ENCODE results near the gene PUM1.

PUM1 gene

DNA sequence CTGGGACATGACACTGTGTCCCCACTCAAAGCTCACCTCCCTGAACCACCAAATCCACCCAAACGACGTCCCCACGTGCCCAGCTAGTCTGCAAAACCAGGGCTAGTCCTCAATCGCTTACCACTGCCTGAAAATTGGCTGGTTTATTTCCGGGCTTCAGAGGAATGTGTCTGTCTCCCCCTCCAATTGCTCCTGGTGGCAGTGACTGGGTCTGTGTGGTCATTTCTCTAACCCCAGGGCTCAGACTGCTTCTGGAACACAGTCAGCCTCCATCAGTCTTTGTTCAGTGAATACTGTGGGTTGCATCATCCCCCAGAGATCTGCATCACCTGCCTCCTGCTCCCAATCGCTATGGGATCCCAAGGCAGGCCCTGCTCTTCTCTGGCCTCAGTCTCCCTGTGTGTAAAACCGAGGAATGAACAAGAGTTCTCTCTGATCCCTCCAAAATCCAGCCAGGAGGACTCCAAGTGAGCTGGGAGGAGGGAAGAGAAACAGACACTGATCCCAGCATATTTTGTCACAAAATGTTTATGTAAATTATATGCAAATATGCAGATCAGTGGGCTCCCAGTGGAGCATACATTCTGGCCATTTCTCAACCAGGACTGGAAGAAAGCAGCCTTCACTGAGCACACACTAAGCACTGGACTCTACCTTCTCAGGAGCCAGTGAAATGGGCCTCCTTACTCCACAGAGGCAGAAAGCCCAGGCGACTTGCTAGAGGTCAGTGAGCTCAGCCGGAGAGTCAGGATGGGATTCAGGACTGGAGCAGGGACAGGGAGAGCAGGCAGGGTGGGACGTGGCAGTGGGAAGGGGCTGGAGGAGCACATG is 177.8 kb downstream of the PUM1 start:
- DNase-seq: no peak

DNA sequence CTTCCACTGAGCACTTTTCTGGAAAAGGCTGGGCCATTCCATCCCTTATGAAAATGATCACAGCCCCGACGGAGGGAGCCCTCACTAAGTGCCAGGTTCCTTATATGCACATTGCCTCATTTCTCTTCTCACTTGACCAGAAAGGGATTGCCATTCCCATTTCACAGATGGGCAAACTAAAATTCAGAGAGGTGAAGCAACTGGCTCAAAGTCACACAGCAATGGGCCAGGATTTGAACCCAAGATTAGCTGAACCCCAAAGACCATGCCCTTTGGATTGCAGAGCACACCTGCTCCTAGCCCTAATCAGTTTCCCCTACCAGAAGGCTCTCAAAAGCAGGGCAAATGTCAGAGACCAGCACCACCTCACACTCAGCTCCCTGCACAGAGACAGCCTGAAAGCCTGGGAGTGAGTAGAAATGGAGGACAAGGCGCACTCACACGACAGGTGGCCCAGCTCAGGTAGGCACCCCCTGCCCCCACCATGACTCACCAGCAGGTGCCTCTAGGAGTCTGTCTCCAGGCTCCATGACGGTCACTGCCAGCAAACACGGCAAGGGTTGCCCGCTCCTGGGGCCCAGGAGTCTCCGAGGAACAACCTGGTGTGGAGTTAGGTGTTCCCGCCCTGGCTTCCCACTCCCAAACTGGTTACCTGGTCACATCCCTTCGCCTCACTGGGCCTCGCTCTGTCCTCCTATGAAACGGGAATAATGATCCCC is 178.6 kb downstream of the PUM1 start:
- DNase-seq: no peak

DNA sequence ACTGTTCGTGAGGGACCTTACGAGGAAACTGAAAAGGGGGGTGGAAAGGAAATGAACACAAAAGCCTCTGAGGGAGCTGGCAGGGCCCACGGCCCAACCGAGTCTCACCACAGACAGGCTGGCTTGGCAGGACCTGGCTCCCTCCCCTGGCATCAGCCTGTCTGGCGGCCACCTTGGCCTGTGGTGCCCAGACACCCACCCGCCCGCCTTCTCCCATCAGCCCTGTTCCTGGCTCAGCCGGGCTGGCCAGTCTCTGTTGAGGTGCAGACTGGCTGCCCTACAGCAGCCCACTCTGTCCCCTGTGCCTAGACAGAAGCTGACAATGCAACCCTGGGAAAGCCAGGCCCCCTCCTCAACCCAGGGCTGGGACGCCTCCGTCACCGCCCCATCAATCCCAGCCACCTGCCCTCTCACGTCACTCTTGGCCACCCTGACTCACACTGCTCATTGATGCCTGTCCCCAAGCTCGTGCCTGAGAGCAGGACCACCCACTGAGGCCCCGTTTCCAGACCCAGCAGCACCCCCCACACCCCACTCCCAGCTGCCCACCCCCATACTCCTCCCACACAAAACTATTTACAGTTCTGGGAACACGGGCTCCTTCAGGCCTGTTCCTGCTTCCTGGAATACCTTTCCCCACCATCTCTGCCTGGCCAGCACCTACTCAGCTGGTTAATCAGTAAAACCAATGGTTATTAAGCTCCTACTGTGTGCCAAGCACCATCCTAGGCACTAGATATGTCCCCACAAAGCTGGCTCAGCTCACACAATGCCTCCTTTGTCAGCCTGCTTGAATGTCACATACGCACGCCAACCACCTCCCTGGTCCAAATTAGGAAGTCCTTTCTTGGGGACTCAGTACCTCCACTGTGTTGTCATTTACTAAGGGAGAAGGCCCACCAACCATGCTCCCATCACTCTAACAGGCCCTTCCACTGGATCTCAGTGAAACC is 179.7 kb downstream of the PUM1 start:
- DNase-seq: no peak

- no peak for DNase-seq
These were observed 180.8 kb downstream of the PUM1 start for GRCh38 chr1:30884723-30885122.

DNA sequence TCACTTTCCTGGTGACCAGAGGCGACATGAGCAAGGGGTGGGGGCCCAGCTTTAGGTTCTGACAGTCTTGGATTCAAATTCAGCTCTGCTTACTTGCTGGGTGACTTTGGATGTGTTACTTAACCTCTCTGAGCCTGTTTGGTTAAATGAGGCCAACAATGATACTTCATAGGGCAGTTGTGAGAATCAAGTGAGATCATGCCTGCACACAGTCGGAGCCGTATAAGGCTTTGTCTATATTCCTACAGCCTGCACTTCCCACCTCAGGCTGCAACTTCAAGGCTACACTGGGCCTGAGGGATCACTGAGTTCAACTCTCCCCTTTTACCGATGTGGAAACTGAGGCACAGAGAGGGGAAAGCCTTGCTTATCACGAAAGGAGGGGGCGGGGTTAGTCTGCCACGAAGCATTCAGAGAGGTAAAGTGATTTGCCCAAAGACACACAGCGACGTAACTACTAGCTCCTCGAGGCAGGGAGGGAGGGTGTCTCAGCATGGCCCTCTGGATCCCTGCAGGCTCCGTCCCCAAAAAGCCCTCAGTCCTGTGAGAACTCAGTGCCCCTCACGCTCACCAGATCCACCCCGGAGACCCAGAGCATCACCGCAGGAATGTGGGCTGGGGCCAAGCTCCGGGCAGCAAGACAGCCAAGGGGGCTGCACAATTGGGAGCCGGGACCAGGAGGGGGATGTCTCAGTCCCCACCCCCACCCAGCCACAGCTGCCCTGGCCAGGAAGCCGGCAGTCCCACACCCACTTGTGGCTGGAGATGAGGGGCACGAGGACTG is 181.9 kb downstream of the PUM1 start:
- no peak for DNase-seq

- no peak for DNase-seq
These were observed 182.7 kb downstream of the PUM1 start for GRCh38 chr1:30882678-30883388.
